Heart left ventricle (tissue), 13 donors: ENCODE measurements around the gene NFKBIL1.

Experiments used
- CTCF ChIP-seq, 12 donors: fragments of 200-600 bp; sonication (generic) in 4 of 12; IDR thresholded peaks; one replicate each; pipeline versions ENCODE4 v1.5.0 to v1.8.0; 2018 to 2022; ENCODE audit warnings: antibody characterized with exemption in 12 of 12, mild to moderate bottlenecking in 5 of 12
- POLR2A ChIP-seq, 2 donors: fragments of 450-650 bp; IDR thresholded peaks; one replicate each; pipeline ENCODE4 v1.6.1; 2017; ENCODE audit warnings: antibody characterized with exemption in 2 of 2, mild to moderate bottlenecking in 2 of 2, moderate library complexity in 2 of 2
- donor health status: ischemic (EF 13 %, LVEDD 7.1; RV severe dilation, severe dysfunction).
- donor health status: DM: no; HTN: yes; CAD: no.
- donor health status: DM: no; HTN: no; CAD: no.
- donor health status: ischemic (EF 25% LVEDD 6.9; RV normal size, moderate dysfunction).
- donor health status: ischemic (EF 25% LVEDD 5.7; RV mildly dilated, moderate dysfunction).
- donor health status: ischemic (EF 35%, LVEDD 5.7; RV mildly dilated, moderate dysfunction).
- donor health status: nonischemic (EF 11% LVEDD 7.7; RV severe dilation, severe dysfunction).
- donor health status: DM: yes; HTN: yes; CAD: no.
- donor health status: PGD.
- donor health status: ischemic (EF 29% LVEDD 5.4; RV normal size, mild dysfunction).
- donor health status: nonischemic (EF 23%, LVEDD 6.1; RV moderate dilation, normal function).

- TF ChIP-seq CTCF (IDR thresholded peaks at IDR 0.05) (no peak), POLR2A (IDR thresholded peaks at IDR 0.05) (no peak)
These were observed 11.7 kb upstream of the NFKBIL1 start for GRCh38 chr6:31535538-31536324.
